ENCODE data around the gene NELFE. TPM values are rescaled to one million over a fixed set of nuclear protein-coding genes. Genes with fewer than 3 reads are reported as not detected.

NELFE gene
- total and polyA plus RNA-seq, 2 of the 13 experiments (the other 11 are each of a cell fraction or from before 2014, with no cell fraction given), result 51.3 to 69.8 TPM

DNA sequence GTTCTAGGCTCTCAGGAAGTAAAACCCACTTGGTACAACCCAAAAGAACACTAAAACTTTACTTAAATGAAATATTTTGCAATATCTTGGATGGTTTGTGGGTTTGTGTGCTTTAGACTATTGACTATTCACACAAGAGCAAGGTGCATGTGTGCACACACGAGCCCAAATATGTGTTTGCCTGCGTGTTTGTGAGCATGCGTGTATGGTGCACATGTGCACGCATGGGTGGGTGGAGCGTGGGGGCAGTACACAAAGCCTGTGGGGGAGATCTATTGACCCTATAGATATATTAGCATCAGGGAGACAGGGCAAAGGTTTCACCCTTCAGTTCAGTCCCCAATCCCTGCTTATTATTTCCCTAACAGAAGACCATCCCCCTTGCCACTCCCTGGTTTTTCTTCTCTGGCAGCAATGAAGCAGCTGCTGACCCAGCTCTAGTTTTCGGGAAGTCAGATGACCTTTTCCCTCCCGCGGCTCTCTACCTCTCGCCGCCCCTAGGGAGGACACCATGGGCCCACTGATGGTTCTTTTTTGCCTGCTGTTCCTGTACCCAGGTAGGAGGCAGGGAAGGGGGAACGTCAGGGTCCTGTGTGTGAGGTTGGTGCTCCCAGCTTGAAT is 31.4 kb downstream of the NELFE start, which contains the start of gene C2 (continued):
- TF ChIP-seq, protein P1, sequence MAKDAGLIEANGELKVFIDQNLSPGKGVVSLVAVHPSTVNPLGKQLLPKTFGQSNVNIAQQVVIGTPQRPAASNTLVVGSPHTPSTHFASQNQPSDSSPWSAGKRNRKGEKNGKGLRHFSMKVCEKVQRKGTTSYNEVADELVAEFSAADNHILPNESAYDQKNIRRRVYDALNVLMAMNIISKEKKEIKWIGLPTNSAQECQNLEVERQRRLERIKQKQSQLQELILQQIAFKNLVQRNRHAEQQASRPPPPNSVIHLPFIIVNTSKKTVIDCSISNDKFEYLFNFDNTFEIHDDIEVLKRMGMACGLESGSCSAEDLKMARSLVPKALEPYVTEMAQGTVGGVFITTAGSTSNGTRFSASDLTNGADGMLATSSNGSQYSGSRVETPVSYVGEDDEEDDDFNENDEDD (CRISPR knock-in tag; IDR thresholded peaks at IDR 0.05; ENCODE audit: borderline replicate concordance), result peak; percentile 62; the same call in 1 of the 2 replicates
- peak; percentile 94 for TF ChIP-seq TBX3 (IDR thresholded peaks at IDR 0.05; ENCODE audit: borderline replicate concordance)
- TF ChIP-seq BORCS8-MEF2B (CRISPR knock-in tag; IDR thresholded peaks at IDR 0.05), result peak; percentile 90
- 0 out of 2 replicates have a peak, but pooled peaks have one; percentile 8 for TF ChIP-seq ZNF441 (CRISPR knock-in tag; IDR thresholded peaks at IDR 0.05; ENCODE audit: borderline replicate concordance)
- no peak for TF ChIP-seq MAF1 (CRISPR knock-in tag; IDR thresholded peaks at IDR 0.05; ENCODE audit: borderline replicate concordance)
- TF ChIP-seq, protein P2, sequence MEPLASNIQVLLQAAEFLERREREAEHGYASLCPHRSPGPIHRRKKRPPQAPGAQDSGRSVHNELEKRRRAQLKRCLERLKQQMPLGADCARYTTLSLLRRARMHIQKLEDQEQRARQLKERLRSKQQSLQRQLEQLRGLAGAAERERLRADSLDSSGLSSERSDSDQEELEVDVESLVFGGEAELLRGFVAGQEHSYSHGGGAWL (CRISPR knock-in tag; IDR thresholded peaks at IDR 0.05), result peak; percentile 45; the same call in 1 of the 2 replicates
- TF ChIP-seq, protein P3, sequence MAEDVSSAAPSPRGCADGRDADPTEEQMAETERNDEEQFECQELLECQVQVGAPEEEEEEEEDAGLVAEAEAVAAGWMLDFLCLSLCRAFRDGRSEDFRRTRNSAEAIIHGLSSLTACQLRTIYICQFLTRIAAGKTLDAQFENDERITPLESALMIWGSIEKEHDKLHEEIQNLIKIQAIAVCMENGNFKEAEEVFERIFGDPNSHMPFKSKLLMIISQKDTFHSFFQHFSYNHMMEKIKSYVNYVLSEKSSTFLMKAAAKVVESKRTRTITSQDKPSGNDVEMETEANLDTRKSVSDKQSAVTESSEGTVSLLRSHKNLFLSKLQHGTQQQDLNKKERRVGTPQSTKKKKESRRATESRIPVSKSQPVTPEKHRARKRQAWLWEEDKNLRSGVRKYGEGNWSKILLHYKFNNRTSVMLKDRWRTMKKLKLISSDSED (CRISPR knock-in tag; IDR thresholded peaks at IDR 0.05), result no peak
- TF ChIP-seq ZSCAN29 (CRISPR knock-in tag; conservative IDR thresholded peaks at IDR 0.05), result peak; percentile 61; the same call in 1 of the 2 replicates
- TF ChIP-seq SP1 (IDR thresholded peaks at IDR 0.05), result no peak
- peak; percentile 71 for TF ChIP-seq SP1 (CRISPR knock-in tag; IDR thresholded peaks at IDR 0.05)
- no peak; a peak in 1 of 4 replicates for TF ChIP-seq MAFK (conservative IDR thresholded peaks at IDR 0.05 in 1 of 2, IDR thresholded peaks at IDR 0.05 in 1 of 2; ENCODE audit: low read length in 2 of 2)
- TF ChIP-seq ZSCAN21 (CRISPR knock-in tag; IDR thresholded peaks at IDR 0.05; ENCODE audit: borderline replicate concordance), result no peak
- TF ChIP-seq, protein P4, sequence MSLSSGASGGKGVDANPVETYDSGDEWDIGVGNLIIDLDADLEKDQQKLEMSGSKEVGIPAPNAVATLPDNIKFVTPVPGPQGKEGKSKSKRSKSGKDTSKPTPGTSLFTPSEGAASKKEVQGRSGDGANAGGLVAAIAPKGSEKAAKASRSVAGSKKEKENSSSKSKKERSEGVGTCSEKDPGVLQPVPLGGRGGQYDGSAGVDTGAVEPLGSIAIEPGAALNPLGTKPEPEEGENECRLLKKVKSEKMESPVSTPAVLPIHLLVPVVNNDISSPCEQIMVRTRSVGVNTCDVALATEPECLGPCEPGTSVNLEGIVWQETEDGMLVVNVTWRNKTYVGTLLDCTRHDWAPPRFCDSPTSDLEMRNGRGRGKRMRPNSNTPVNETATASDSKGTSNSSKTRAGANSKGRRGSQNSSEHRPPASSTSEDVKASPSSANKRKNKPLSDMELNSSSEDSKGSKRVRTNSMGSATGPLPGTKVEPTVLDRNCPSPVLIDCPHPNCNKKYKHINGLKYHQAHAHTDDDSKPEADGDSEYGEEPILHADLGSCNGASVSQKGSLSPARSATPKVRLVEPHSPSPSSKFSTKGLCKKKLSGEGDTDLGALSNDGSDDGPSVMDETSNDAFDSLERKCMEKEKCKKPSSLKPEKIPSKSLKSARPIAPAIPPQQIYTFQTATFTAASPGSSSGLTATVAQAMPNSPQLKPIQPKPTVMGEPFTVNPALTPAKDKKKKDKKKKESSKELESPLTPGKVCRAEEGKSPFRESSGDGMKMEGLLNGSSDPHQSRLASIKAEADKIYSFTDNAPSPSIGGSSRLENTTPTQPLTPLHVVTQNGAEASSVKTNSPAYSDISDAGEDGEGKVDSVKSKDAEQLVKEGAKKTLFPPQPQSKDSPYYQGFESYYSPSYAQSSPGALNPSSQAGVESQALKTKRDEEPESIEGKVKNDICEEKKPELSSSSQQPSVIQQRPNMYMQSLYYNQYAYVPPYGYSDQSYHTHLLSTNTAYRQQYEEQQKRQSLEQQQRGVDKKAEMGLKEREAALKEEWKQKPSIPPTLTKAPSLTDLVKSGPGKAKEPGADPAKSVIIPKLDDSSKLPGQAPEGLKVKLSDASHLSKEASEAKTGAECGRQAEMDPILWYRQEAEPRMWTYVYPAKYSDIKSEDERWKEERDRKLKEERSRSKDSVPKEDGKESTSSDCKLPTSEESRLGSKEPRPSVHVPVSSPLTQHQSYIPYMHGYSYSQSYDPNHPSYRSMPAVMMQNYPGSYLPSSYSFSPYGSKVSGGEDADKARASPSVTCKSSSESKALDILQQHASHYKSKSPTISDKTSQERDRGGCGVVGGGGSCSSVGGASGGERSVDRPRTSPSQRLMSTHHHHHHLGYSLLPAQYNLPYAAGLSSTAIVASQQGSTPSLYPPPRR (CRISPR knock-in tag; IDR thresholded peaks at IDR 0.05; ENCODE audit: borderline replicate concordance), result peak; percentile 91
- peak; percentile 73; the same call in 1 of the 2 replicates for TF ChIP-seq ZSCAN30 (CRISPR knock-in tag; IDR thresholded peaks at IDR 0.05)
- TF ChIP-seq, protein P5, sequence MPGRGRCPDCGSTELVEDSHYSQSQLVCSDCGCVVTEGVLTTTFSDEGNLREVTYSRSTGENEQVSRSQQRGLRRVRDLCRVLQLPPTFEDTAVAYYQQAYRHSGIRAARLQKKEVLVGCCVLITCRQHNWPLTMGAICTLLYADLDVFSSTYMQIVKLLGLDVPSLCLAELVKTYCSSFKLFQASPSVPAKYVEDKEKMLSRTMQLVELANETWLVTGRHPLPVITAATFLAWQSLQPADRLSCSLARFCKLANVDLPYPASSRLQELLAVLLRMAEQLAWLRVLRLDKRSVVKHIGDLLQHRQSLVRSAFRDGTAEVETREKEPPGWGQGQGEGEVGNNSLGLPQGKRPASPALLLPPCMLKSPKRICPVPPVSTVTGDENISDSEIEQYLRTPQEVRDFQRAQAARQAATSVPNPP (CRISPR knock-in tag; IDR thresholded peaks at IDR 0.05), result peak; percentile 81
- peak; percentile 47 for TF ChIP-seq SMC3 (IDR thresholded peaks at IDR 0.05; ENCODE audit: low read length)
- peak; percentile 91; the same call in 1 of the 2 replicates for TF ChIP-seq HMG20A (CRISPR knock-in tag; IDR thresholded peaks at IDR 0.05; ENCODE audit: borderline replicate concordance)
- TF ChIP-seq ZNF841 (CRISPR knock-in tag; IDR thresholded peaks at IDR 0.05; ENCODE audit: borderline replicate concordance), result no peak
- TF ChIP-seq, protein P6, sequence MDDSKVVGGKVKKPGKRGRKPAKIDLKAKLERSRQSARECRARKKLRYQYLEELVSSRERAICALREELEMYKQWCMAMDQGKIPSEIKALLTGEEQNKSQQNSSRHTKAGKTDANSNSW (CRISPR knock-in tag; IDR thresholded peaks at IDR 0.05; ENCODE audit: borderline replicate concordance), result no peak
